ENCODE data around the gene PZP. TPM values are rescaled to one million over a fixed set of nuclear protein-coding genes. Genes with fewer than 3 reads are reported as not detected.
"Not testable (repeated sequence)": the region's sequence is repeated elsewhere in the genome, so short reads cannot be mapped to it uniquely, and the experiment has no call there.

PZP gene
- total RNA-seq, 1 experiment from 2014 or later, result not detected

DNA sequence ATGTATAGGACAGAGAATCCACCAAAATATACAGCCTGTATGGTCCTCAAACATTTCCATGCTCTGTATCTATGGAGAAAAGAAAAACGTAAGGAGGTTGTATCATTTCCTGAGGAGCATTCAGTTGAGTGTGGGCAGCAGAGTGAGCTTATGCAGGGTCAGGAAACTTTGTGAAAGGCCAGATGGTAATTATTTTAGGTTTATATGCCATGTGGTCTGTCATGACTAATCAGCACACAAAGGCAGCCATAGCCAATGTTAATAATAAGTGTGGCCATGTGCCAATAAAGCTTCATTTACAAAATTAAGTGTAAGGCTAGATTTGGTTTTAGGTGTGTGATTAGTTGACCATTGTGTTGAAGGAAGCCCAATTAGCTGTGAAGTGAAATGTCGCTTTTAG lies 59.3 kb downstream of the PZP start:
- Histone ChIP-seq H3K4me3 (ENCODE audit: insufficient read depth, low read depth, low read length) (no peak overlapping the region), H3K36me3 (replicated peaks; ENCODE audit: control insufficient read depth, insufficient read depth, low read length) (no peaks in the 10 kb centered on the region), H3K27me3 (ENCODE audit: control insufficient read depth, insufficient read depth, low read length) (no peaks in the 10 kb centered on the region)
- DNase-seq, result no peak

DNA sequence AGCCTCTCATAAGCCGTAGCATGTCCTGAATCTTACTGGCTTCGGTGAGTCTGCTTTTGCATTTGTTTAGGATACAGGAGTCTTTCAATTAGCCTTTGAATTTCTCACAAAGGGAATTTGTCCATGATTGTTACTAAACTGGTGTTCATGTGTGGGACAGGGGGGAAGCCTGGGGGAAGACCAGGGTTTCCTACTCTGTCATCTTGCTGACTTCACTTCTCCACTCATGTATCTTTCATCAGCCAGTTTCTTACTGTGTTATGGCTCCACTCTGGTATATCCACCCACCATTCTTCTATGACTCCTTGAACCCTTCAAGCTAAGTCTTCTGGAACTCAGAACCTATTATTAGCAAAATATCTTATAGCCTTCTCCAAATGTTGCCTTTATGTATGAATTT lies 60.7 kb downstream of the PZP start:
- Histone ChIP-seq H3K4me3 (ENCODE audit: insufficient read depth, low read depth, low read length) (no peak overlapping the region), H3K36me3 (replicated peaks; ENCODE audit: control insufficient read depth, insufficient read depth, low read length) (no peaks in the 10 kb centered on the region), H3K27me3 (ENCODE audit: control insufficient read depth, insufficient read depth, low read length) (no peaks in the 10 kb centered on the region)
- no peak for DNase-seq

DNA sequence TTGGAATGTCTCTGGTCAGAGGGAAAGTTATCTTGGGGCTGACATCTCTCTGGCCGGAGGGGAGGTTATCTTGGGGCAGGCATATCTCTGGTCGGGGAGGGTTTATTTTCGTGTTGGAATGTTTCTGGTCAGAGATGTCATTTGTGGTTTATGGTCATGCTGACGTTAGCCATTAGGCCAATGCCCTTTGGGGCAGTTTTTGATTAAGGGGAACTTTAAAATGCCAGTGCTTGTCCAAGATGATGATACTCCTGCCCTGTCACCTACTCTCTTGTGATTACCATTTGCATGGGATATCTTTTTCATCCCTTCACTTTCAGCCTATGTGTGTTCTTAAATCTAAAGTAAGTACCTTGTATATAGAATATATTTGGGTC lies 63.5 kb downstream of the PZP start:
- no peaks in the 10 kb centered on the region for H3K27me3 ChIP-seq (ENCODE audit: control insufficient read depth, insufficient read depth, low read length)
- DNase-seq, result no peak
- no peaks in the 10 kb centered on the region for H3K36me3 ChIP-seq (replicated peaks; ENCODE audit: control insufficient read depth, insufficient read depth, low read length)
- no peak overlapping the region for H3K4me3 ChIP-seq (ENCODE audit: insufficient read depth, low read depth, low read length)

DNA sequence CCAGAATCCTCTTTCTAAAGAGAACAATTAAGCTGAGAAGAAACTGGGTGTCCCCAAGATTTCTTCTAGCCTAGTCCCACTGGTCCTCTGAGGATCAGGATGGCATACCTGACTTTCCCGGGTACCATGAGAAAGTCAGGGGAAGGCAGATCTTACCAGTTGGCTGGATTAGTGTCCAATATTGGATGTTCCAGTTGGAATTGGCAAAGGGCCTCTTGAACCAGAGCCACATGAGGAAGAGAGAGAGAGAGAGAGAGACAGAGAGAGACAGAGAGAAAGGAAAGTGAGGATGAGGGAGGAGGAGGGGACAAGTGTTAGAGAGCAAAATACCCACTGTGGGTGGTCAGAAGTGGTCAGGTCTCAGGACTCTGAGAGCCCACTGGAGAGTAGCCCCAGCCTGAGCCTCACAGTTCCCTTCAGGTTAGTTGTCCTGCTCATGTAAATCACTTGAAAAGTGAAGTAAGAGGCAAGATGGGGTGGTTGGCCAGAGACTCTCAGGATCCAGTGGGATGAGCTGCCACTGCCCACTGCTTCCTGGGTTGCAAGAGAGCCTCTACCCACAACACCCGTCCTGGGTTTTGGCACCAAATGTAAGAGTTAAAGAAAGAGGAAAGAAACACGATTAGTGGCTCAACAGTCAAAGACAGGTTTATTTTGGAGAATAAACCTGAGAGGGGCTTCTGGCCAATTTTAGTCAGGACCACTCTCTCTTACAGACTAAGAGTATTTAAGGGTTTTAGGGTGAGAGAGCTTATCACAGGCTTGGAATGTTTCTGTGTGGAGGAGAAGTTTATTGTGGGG lies 64.1 kb downstream of the PZP start:
- Histone ChIP-seq H3K27me3 (ENCODE audit: control insufficient read depth, insufficient read depth, low read length) (no peaks in the 10 kb centered on the region), H3K36me3 (replicated peaks; ENCODE audit: control insufficient read depth, insufficient read depth, low read length) (no peaks in the 10 kb centered on the region), H3K4me3 (ENCODE audit: insufficient read depth, low read depth, low read length) (no peak overlapping the region)
- DNase-seq, result no peak

DNA sequence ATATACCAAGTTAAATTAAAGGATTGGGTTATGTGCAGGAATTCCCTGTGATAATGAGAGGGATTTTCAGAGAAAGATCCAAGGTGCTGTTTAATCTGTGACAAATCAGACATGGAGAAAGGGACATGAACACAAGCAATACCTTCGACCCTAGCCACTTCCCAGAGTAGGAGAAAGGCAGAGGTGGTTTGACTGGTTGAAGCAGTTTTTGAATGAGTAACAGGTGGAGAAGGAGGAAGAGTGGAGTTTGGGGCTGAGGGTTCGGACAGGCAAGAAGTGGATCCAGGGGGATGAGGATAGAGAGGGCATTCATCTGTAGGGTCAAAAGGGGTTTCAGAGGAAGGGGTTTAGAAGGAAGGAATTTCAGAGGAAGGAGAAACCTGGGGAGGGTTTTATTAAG lies 65.1 kb downstream of the PZP start:
- no peak for DNase-seq
- no peaks in the 10 kb centered on the region for H3K27me3 ChIP-seq (ENCODE audit: control insufficient read depth, insufficient read depth, low read length)
- no peak overlapping the region for H3K4me3 ChIP-seq (ENCODE audit: insufficient read depth, low read depth, low read length)
- no peaks in the 10 kb centered on the region for H3K36me3 ChIP-seq (replicated peaks; ENCODE audit: control insufficient read depth, insufficient read depth, low read length)

DNA sequence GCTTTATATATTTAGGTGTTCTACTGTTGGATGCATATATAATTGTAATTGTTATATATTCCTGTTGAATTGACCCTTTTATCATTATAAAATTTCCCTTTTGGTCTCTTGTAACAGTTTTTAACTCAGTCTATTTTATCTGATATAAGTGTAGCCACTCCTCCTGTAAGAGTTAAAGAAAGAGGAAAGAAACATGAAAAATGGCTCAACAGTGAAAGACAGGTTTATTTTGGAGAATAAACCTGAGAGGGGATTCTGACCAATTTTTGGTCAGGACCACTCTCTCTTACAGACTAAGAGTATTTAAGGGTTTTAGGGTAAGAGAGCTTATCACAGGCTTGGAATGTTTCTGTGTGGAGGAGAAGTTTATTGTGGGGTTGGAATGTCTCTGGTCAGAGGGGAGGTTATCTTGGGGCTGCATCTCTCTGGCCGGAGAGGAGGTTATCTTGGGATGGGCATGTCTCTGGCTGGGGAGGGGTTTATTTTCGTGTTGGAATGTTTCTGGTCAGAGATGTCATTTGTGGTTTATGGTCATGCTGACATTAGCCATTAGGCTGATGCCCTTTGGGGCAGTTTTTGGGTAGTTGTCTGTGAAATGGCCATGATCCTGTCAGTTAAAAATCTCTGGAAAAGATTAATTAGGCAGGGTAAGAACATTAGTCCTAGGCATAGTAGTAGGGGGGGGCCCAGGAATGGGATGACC lies 68.5 kb downstream of the PZP start:
- not testable (repeated sequence) for H3K27me3 ChIP-seq (ENCODE audit: control insufficient read depth, insufficient read depth, low read length); H3K36me3 ChIP-seq (replicated peaks; ENCODE audit: control insufficient read depth, insufficient read depth, low read length); H3K4me3 ChIP-seq (ENCODE audit: insufficient read depth, low read depth, low read length); DNase-seq

DNA sequence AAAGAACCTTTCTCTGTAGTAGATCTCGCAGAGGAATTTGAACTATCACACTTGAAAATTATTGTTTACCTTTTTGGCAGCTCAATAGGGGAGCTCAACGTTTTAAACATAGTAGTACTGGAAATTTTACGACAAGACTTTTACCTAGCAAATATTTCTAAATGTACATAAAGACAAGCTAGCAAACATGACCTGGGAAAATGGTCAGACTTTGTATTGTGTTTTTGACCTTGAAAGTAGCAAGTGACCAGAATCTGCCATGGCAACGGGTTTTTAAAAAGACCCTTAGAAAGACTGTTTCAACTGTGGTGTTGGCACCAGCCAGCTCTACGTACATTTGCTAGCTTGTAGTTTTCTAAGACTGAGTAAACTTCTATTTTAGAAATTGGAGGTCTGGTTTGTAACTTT lies 72.3 kb downstream of the PZP start:
- no peaks in the 10 kb centered on the region for H3K36me3 ChIP-seq (replicated peaks; ENCODE audit: control insufficient read depth, insufficient read depth, low read length)
- H3K27me3 ChIP-seq (ENCODE audit: control insufficient read depth, insufficient read depth, low read length), result no peaks in the 10 kb centered on the region
- no peak for DNase-seq
- no peak overlapping the region for H3K4me3 ChIP-seq (ENCODE audit: insufficient read depth, low read depth, low read length)

DNA sequence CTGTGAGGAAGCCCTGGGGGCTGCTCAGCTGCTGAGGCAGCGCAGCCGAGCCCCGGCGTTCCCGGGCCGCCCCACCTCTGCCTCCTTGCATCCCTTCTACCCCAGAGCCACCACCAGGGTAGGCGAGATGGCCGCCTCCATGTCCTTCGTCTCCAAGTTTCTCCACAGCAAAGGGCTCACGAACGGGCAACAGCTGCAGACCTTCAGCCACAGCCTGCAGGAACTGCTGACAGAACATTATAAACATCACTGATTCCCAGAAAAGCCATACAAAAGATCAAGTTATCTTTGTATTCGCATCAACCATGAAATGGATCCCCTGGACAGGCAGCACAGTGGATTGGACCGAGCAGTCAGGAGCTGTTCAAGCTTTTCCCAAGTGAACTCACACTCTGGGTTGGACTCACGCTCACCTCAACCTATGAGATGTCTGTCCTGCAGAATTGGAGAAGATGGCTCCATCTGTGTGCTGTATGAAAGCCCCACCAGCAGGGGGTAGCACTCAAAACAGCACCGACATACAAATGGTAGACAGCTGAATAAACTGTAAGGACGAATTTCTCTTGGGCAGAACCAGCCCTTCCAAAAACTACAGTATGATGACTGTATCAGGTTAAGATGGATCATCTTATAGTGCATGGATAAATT lies 73.1 kb downstream of the PZP start:
- H3K27me3 ChIP-seq (ENCODE audit: control insufficient read depth, insufficient read depth, low read length), result no peaks in the 10 kb centered on the region
- DNase-seq, result peak; percentile 32
- no peaks in the 10 kb centered on the region for H3K36me3 ChIP-seq (replicated peaks; ENCODE audit: control insufficient read depth, insufficient read depth, low read length)
- H3K4me3 ChIP-seq (ENCODE audit: insufficient read depth, low read depth, low read length), result no peak overlapping the region

DNA sequence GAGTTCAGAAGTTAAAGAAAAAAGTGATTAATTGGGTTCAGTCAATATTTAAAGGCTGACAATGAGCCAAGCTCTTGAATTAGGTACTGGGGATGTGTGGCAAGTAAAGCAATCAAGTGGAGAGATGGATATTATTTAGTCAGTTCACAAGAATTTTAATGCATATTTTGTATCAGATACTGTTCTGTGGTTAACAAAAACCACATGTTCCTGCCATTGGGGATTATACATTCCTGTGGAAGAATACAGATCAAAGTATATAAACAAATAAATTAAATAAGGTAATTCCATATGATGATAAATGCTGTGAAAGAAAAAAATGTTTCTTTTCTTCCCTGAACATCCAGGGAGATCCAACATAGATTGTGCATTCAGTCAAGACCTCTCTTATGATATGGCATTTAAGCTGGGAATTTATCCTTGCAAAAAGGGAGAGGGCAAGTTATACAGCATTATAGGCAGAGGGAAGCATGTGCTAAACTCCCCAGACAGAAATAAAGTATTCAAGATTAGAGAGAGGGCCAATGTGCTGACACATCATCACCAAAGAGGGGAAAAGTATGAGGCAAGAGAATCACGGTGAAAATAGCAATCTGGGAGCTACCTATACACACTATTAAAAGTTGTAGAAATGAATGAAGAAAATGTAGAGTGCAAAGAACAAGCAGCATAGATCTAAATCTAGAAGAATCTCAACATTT lies 74.8 kb downstream of the PZP start:
- Histone ChIP-seq H3K36me3 (replicated peaks; ENCODE audit: control insufficient read depth, insufficient read depth, low read length) (no peaks in the 10 kb centered on the region), H3K4me3 (ENCODE audit: insufficient read depth, low read depth, low read length) (no peak overlapping the region), H3K27me3 (ENCODE audit: control insufficient read depth, insufficient read depth, low read length) (no peaks in the 10 kb centered on the region)
- DNase-seq, result no peak

DNA sequence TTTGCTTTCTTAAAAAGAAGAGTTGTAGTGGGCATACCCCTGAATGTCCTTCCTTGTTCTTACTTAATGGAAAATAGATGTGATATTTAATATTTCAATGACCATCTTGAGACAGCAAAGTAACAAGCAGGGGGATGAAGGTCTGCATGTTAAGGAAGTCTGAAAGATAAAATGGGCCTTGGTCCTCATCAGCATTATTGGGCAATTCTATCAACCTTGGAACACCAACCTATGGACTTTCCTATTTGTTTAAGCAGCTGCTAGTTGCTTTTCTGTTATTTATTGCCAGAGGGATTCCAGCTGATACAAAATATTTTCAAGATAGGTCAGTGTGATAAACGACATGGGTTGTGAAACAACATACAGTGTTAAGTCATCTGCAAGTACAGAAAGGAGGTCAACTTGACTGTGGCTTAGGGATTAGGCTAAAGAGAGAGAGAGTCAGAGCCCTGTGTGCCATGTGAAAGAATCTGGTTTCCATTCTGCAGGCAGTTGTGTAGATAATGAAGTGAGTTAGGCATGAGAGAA lies 76.1 kb downstream of the PZP start:
- H3K4me3 ChIP-seq (ENCODE audit: insufficient read depth, low read depth, low read length), result no peak overlapping the region
- no peaks in the 10 kb centered on the region for H3K27me3 ChIP-seq (ENCODE audit: control insufficient read depth, insufficient read depth, low read length)
- no peak for DNase-seq
- no peaks in the 10 kb centered on the region for H3K36me3 ChIP-seq (replicated peaks; ENCODE audit: control insufficient read depth, insufficient read depth, low read length)

DNA sequence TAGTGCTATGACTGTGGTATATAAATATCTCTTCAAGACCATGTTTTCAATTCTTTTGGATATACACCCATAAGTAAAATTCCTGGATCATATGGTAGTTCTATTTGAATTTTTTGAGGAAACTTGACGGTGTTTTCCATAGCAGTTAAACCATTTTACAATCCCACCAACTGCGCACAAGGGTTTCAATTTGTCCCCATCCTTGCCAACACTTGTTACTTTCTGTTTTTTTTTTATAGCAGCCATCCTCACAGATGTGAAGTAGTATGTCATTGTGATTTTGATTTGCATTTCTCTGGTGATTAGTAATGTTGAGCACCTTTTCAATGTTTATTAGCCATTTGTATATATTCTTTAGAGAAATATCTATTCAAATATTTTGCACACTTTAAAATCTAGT lies 78.0 kb downstream of the PZP start:
- Histone ChIP-seq H3K36me3 (replicated peaks; ENCODE audit: control insufficient read depth, insufficient read depth, low read length) (no peaks in the 10 kb centered on the region), H3K4me3 (ENCODE audit: insufficient read depth, low read depth, low read length) (no peak overlapping the region), H3K27me3 (ENCODE audit: control insufficient read depth, insufficient read depth, low read length) (no peaks in the 10 kb centered on the region)
- no peak for DNase-seq

DNA sequence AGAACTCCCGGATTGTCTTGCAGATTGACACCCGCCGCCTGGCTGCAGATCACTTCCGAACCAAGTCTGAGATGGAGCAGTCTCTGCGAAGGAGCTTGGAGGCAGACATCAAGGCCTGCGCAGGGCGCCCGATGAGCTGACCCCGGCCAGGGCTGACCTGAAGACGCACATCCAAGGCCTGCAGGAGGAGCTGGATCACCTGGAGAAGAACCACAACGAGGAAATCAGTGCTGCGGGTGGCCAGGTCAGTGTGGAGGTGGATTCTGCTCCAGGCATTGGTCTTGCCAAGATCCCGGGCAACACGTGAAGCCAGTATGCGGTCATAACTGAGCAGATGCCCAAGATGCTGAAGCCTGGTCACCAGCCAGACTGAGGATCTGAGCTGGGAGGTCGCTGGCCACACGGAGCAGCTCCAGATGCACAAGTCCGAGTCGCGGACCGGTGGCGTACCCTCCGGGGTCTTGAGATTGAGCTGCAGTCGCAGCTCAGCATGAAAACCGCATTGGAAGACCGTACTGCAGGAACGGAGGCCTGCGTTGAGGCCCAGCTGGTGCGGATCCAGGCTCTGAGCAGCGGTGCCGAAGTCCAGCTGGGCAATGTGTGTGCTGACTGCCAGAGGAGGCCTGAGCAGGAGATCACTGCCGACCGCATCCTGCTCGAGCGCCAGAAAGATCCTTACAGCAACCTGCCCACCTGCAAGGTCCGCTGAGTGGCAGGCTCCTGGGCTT lies 80.1 kb downstream of the PZP start:
- Histone ChIP-seq H3K36me3 (replicated peaks; ENCODE audit: control insufficient read depth, insufficient read depth, low read length) (no peaks in the 10 kb centered on the region), H3K27me3 (ENCODE audit: control insufficient read depth, insufficient read depth, low read length) (no peaks in the 10 kb centered on the region), H3K4me3 (ENCODE audit: insufficient read depth, low read depth, low read length) (no peak overlapping the region)
- no peak for DNase-seq

DNA sequence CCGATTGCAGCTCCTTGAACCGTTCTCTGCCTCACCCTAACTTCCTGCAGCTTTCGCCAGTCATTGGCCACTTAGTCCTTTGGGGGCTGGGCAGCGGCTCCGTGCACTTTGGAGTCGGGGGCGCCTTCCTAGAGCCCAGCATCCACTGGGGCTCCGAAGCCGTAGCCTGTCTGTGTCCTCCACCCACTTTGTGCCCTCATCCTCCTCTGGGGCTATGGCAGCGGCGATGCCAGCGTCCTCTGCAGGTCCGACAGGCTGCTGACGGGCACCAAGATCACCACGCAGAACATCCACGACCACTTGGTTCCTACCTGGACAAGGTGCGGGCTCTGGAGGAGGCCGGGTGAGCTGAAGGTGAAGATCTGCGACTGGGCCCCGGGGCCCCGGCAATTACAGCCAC lies 80.7 kb downstream of the PZP start:
- no peaks in the 10 kb centered on the region for H3K27me3 ChIP-seq (ENCODE audit: control insufficient read depth, insufficient read depth, low read length)
- H3K4me3 ChIP-seq (ENCODE audit: insufficient read depth, low read depth, low read length), result no peak overlapping the region
- H3K36me3 ChIP-seq (replicated peaks; ENCODE audit: control insufficient read depth, insufficient read depth, low read length), result no peaks in the 10 kb centered on the region
- no peak for DNase-seq

All from H7 (cell line).